ENCODE data around the gene BCAP29.

Gene BCAP29

GRCh38 chr7:107614425-107614824, 34.4 kb downstream of the BCAP29 start:
- Histone ChIP-seq H3K79me2 (ENCODE audit: insufficient read depth, low read length) (no peaks in the 10 kb centered on the region), H3F3A (ENCODE audit: insufficient read depth) (peaks cover 5% of the 10 kb centered on the region; the same call in 1 of the 2 replicates), H3K9ac (ENCODE audit: low read length) (no peak overlapping the region), H3K36me3 (ENCODE audit: low read length) (peaks cover 11% of the 10 kb centered on the region; the same call in 1 of the 2 replicates), H3K9me2 (replicated peaks; ENCODE audit: insufficient read depth, low read length) (no peaks in the 10 kb centered on the region), H2AFZ (ENCODE audit: low read depth, low read length, severe bottlenecking) (no peak overlapping the region), H3K27me3 (ENCODE audit: low read length) (no peaks in the 10 kb centered on the region), H3K4me3 (ENCODE audit: insufficient read depth, low read length, poor library complexity, severe bottlenecking) (no peak overlapping the region), H3K9me3 (ENCODE audit: insufficient read depth, low read length) (no peaks in the 10 kb centered on the region), H4K20me1 (ENCODE audit: low read depth, low read length) (no peaks in the 10 kb centered on the region), H3K27ac (ENCODE audit: low read depth, low read length) (no peak overlapping the region), H3K4me2 (ENCODE audit: low read depth, low read length, poor library complexity, severe bottlenecking) (no peak overlapping the region)
- TF ChIP-seq CTCF (IDR thresholded peaks at IDR 0.05; ENCODE audit: insufficient read depth, low read length, poor library complexity, severe bottlenecking) (no peak), EZH2phosphoT487 (conservative IDR thresholded peaks at IDR 0.05; ENCODE audit: low read length) (no peak)

- peaks cover 11% of the 10 kb centered on the region; the same call in 1 of the 2 replicates for H3K36me3 ChIP-seq (ENCODE audit: low read length)
- no peak overlapping the region for H3K4me2 ChIP-seq (ENCODE audit: low read depth, low read length, poor library complexity, severe bottlenecking)
- H3K27ac ChIP-seq (ENCODE audit: low read depth, low read length), result no peak overlapping the region
- no peak for TF ChIP-seq CTCF (IDR thresholded peaks at IDR 0.05; ENCODE audit: insufficient read depth, low read length, poor library complexity, severe bottlenecking)
- no peak for TF ChIP-seq EZH2phosphoT487 (conservative IDR thresholded peaks at IDR 0.05; ENCODE audit: low read length)
- H3K4me3 ChIP-seq (ENCODE audit: insufficient read depth, low read length, poor library complexity, severe bottlenecking), result no peak overlapping the region
- peaks cover 5% of the 10 kb centered on the region; the same call in 1 of the 2 replicates for H3F3A ChIP-seq (ENCODE audit: insufficient read depth)
- no peak overlapping the region for H2AFZ ChIP-seq (ENCODE audit: low read depth, low read length, severe bottlenecking)
- no peaks in the 10 kb centered on the region for H3K27me3 ChIP-seq (ENCODE audit: low read length)
- no peaks in the 10 kb centered on the region for H3K79me2 ChIP-seq (ENCODE audit: insufficient read depth, low read length)
- H3K9me3 ChIP-seq (ENCODE audit: insufficient read depth, low read length), result no peaks in the 10 kb centered on the region
- H3K9me2 ChIP-seq (replicated peaks; ENCODE audit: insufficient read depth, low read length), result no peaks in the 10 kb centered on the region
- no peaks in the 10 kb centered on the region for H4K20me1 ChIP-seq (ENCODE audit: low read depth, low read length)
- no peak overlapping the region for H3K9ac ChIP-seq (ENCODE audit: low read length)
Observed at GRCh38 chr7:107615910-107616680, 36.0 kb downstream of the BCAP29 start.

- Histone ChIP-seq H3K27ac (ENCODE audit: low read depth, low read length) (no peak overlapping the region), H3K27me3 (ENCODE audit: low read length) (no peaks in the 10 kb centered on the region), H3K36me3 (ENCODE audit: low read length) (peaks cover 4% of the 10 kb centered on the region; the same call in 1 of the 2 replicates), H3K4me2 (ENCODE audit: low read depth, low read length, poor library complexity, severe bottlenecking) (no peak overlapping the region), H3F3A (ENCODE audit: insufficient read depth) (peaks cover 2% of the 10 kb centered on the region; the same call in 1 of the 2 replicates), H3K79me2 (ENCODE audit: insufficient read depth, low read length) (no peaks in the 10 kb centered on the region), H3K9me3 (ENCODE audit: insufficient read depth, low read length) (no peaks in the 10 kb centered on the region), H2AFZ (ENCODE audit: low read depth, low read length, severe bottlenecking) (no peak overlapping the region), H4K20me1 (ENCODE audit: low read depth, low read length) (no peaks in the 10 kb centered on the region), H3K9me2 (replicated peaks; ENCODE audit: insufficient read depth, low read length) (no peaks in the 10 kb centered on the region), H3K9ac (ENCODE audit: low read length) (no peak overlapping the region), H3K4me3 (ENCODE audit: insufficient read depth, low read length, poor library complexity, severe bottlenecking) (no peak overlapping the region)
- TF ChIP-seq EZH2phosphoT487 (conservative IDR thresholded peaks at IDR 0.05; ENCODE audit: low read length) (no peak), CTCF (IDR thresholded peaks at IDR 0.05; ENCODE audit: insufficient read depth, low read length, poor library complexity, severe bottlenecking) (no peak)
Observed at GRCh38 chr7:107622429-107622828, 42.4 kb downstream of the BCAP29 start.

Measured in SU-DHL-6 (cell line).